K562 (cell line): ENCODE results near the gene NLGN3. TPM values are rescaled to one million over a fixed set of nuclear protein-coding genes. Genes with fewer than 3 reads are reported as not detected.

Experiments
- BRD9 ChIP-seq: fragments of 450-650 bp; IDR thresholded peaks from 2 replicates; pipeline ENCODE4 v1.6.1; 2018; ENCODE audit warnings: low read depth; ENCODE audit not compliant: partially characterized antibody
- ELF2 ChIP-seq: fragments of 250-450 bp; sonication (Bioruptor Pico); IDR thresholded peaks from 2 replicates; pipeline ENCODE4 v1.5.0; 2021; ENCODE audit warnings: mild to moderate bottlenecking
- ETS2 ChIP-seq: IDR thresholded peaks from 2 replicates; pipeline ENCODE4 v1.6.1; 2016; ENCODE audit warnings: borderline replicate concordance, missing genetic modification characterization, mild to moderate bottlenecking, moderate library complexity, missing compliant biosample characterization; ENCODE audit not compliant: poor library complexity, severe bottlenecking
- FOXJ3 ChIP-seq: sonication (generic); formaldehyde crosslinking; IDR thresholded peaks from 2 replicates; pipeline ENCODE4 v1.4.0; 2020; ENCODE audit warnings: mild to moderate bottlenecking, missing genetic modification reagents
- GATAD2A ChIP-seq: fragments of 450-650 bp; IDR thresholded peaks from 2 replicates; pipeline ENCODE4 v1.6.1; 2017
- L3MBTL2 ChIP-seq: fragments of 450-650 bp; IDR thresholded peaks from 2 replicates; pipeline ENCODE4 v1.6.1; 2016; ENCODE audit warnings: mild to moderate bottlenecking, moderate library complexity
- MAFK ChIP-seq: IDR thresholded peaks from 2 replicates; pipeline ENCODE4 v1.6.1; 2011; ENCODE audit warnings: low read length, improper control_type of control experiment
- PRDM10 ChIP-seq: fragments of 450-650 bp; IDR thresholded peaks from 2 replicates; pipeline ENCODE4 v1.6.1; 2018; ENCODE audit not compliant: partially characterized antibody
- SRSF7 ChIP-seq: fragments of 200-400 bp; formaldehyde crosslinking; optimal IDR thresholded peaks from 2 replicates; pipeline ENCODE3; 2017; ENCODE audit warnings: mild to moderate bottlenecking, low read depth, low read length
- STAT5B ChIP-seq: fragments of 250-450 bp; sonication (Bioruptor Pico); IDR thresholded peaks from 2 replicates; pipeline ENCODE4 v1.8.0; 2021; ENCODE audit warnings: mild to moderate bottlenecking, inconsistent platforms
- TCF7 ChIP-seq: sonication (generic); IDR thresholded peaks from 2 replicates; pipeline ENCODE4 v1.6.1; 2016; ENCODE audit warnings: antibody characterized with exemption, borderline replicate concordance
- THRB ChIP-seq: fragments of 450-650 bp; formaldehyde crosslinking; conservative IDR thresholded peaks from 2 replicates; pipeline ENCODE4 v1.4.0; 2022; ENCODE audit warnings: mild to moderate bottlenecking, missing genetic modification characterization
- ZNF395 ChIP-seq: fragments of 200-800 bp; sonication (Bioruptor generic); IDR thresholded peaks from 2 replicates; pipeline ENCODE4 v1.6.1; 2017; ENCODE audit warnings: missing genetic modification characterization, missing compliant biosample characterization
- ZNF445 ChIP-seq: fragments of 250-450 bp; sonication (Bioruptor Pico); IDR thresholded peaks from 2 replicates; pipeline ENCODE4 v1.4.0; 2020; ENCODE audit warnings: low read depth, mild to moderate bottlenecking, moderate library complexity
- ZNF609 ChIP-seq: sonication (generic); formaldehyde crosslinking; IDR thresholded peaks from 2 replicates; pipeline ENCODE4 v1.8.1; 2023; ENCODE audit warnings: missing genetic modification reagents, mild to moderate bottlenecking, borderline replicate concordance
- ZNF780A ChIP-seq: fragments of 250-450 bp; sonication (Bioruptor Pico); IDR thresholded peaks from 2 replicates; pipeline ENCODE4 v1.5.0; 2021; ENCODE audit warnings: mild to moderate bottlenecking
- polyA plus RNA-seq, 8 experiments: library from polyadenylated mRNA; depleted of rRNA in 4 of 8; stranded (reverse) in 5 of 8; unstranded in 3 of 8; fragments of >200 nt; fragmentation: Nextera tagmentation in 2 of 8; fragmentation: Illumina TruSeq in 1 of 8; extraction: Ambion mirVana in 2 of 8; extraction: Trizol in 1 of 8; gene quantifications; 2 replicates each; pipeline versions ENCODE4 v1.2.1 to v1.2.3, GENCODE V29; 2011 to 2014; ENCODE audit warnings: inconsistent platforms in 1 of 8, missing spikeins in 1 of 8
- total RNA-seq, 7 experiments: library from RNA; depleted of rRNA in 6 of 7; stranded (reverse); fragments of >200 nt in 6 of 7; fragmentation: Illumina TruSeq in 2 of 7; extraction: Trizol in 2 of 7; gene quantifications; 2 replicates each; pipeline versions ENCODE4 v1.2.1 to v1.2.3, GENCODE V29; 2011 to 2021; ENCODE audit warnings: low replicate concordance in 1 of 7

Gene NLGN3
- total and polyA plus RNA-seq, 9 of the 15 experiments (the other 6 are each of a cell fraction or from before 2014, with no cell fraction given), result 0.03 to 0.86 (median 0.25) TPM

GRCh38 chrX:71181910-71182799 lies 37.5 kb downstream of the NLGN3 start (continued):
- TF ChIP-seq PRDM10 (no peak), ZNF445 (CRISPR knock-in tag) (no peak), TCF7 (no peak), STAT5B (CRISPR knock-in tag) (no peak), ZNF609 (CRISPR knock-in tag) (no peak), GATAD2A (0 out of 2 replicates have a peak, but pooled peaks have one; percentile 41), ETS2 (tag) (no peak), THRB (CRISPR knock-in tag) (no peak), ELF2 (no peak), SRSF7 (no peak), L3MBTL2 (peak; percentile 97), FOXJ3 (no peak), ZNF780A (CRISPR knock-in tag) (no peak), BRD9 (peak; percentile 65), ZNF395 (CRISPR knock-in tag) (peak; percentile 84), MAFK (peak; percentile 83; the same call in 1 of the 2 replicates)
